Smooth muscle cell of the brain vasculature (primary cell): ENCODE data around the gene CCDC69.
"Not testable (repeated sequence)": the region's sequence is repeated elsewhere in the genome, so short reads cannot be mapped to it uniquely, and the experiment has no call there.

Experiments used
- DNase-seq: peaks from one replicate; pipeline ENCODE4 v3.0.0-alpha.2; 2012; ENCODE audit warnings: low read depth, low spot score

The CCDC69 gene

DNA sequence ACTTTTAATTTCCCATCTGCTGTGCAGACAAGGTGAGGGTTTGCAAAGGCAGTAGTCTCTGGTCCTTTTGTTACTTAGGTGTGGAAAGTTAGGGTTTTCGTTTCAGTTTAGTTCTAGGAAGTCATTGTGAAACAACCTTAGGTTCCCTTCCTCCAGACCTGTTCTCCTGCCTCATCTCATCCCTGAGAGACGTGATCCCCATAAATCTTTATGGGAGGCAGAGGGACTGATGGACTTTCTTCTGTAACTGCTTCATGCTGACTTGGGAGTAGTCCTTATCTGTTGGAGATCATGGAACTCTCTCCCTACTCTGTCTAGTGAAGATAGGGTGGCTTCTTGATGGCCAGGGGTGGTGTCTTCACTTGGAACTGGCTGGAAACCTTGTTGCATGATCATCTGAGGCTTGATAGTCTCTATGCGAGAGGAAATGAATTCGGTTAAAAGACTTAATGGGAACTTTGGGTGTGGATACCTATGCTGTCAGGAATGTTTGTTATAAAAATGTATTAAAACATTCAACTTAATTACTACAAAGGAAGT lies 21.9 kb upstream of the CCDC69 start:
- no peak for DNase-seq

DNA sequence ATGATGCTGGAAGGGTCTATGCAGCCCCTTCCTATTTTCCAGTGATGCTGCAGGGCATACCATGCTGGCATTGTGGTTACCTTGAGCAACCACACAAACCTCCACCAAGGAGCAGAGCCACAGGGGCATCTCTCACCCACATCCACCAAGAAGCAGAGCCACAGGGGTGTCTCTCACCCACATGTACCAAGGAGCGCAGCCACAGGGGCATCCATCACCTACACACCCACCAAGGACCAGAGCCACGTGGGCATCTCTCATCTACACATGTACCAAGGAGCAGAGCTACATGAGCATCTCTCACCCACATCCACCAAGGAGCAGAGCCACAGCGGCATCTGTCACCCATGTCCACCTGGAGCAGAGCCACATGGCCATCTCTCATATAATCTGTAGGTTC lies 20.3 kb upstream of the CCDC69 start:
- no peak for DNase-seq

DNA sequence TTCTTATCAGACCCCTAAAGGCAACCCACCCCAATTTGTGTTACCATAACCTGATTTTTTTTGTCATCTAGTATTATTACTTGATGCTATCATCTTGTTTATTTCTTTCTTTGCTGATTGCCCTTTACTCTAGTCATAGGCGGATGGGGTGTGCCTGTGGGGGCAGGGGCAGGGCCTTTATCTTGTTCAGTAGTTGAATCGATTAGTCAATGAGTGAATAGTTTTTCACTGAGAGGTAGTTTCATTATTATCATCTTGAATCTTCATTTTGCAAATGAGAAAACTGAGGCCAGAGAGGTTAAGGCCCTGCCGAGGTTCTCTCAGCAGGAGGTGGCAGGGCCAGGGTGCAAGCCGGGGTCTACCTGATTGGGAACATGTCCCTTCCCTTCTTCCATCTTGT lies 19.7 kb upstream of the CCDC69 start:
- no peak for DNase-seq

DNA sequence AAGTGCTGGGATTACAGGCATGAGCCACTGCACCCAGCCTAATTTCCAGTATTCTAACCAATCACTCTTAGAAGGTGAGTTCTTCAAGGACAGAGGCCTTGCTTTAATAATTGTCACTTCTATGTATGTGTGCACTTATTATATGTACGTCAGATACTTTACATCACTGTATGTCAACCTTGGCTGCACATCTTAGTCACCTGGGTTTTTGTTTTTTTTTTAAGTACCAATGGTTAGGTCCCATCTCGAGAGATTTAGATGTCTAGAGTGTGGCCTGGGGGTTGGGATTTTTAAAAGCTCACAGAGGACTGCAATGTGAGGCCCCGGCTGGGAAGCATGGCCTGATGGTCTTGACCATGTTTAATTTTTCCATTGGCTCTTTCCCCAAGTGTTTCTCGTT lies 19.2 kb upstream of the CCDC69 start:
- DNase-seq, result no peak

DNA sequence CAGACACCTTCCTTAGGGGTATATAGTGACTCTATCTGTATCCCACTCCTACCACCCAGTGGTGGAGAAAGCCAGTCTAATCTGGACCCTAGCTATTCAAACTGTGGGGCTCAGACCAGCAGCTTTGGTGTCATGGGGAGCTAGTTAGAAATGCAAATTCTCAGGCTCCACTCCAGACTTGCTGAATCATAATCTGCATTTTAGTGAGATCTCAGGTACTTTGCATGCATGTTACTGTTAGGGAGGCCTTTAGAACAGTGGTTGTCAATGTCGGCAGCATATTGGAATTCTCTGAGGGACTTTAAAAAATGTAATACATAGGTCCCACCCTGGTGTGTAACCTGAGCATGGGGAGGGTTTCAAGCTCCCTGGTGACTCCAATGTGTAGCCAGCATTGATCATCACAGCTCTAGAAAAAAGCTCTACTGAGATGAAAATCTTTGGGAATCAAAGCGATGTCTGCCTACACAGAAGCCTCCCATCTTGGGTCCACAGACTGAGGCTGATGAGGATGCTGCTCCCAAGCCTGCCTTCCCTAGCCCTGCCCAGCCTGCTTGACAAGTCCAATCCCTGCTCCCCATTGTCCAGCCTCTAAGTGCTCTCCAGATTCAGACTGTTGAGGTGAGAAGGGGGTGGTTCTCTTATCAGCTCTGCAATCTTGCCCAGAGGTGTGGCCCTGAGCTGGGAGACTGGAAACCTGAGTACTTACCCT lies 17.2 kb upstream of the CCDC69 start:
- DNase-seq, result no peak

DNA sequence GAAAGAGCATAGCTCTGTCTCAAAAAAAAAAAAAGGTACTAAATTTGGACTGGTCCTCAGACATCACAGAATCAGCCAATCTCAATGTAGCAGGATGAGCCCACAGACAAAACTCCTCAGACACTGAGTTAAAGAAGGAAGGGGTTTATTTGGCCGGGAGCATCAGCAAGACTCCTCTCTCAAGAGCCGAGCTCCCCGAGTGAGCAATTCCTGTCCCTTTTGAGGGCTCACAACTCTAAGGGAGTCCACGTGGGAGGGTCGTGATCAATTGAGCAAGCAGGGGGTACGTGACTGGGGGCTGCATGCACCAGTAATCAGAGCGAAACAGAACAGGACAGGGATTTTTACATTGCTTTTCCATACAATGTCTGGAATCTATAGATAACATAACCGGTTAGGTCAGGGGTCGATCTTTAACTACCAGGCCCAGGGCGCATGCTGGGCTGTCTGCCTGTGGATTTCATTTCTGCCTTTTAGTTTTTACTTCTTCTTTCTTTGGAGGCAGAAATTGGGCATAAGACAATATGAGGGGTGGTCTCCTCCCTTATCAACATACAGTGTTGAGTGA lies 16.5 kb upstream of the CCDC69 start:
- not testable (repeated sequence) for DNase-seq

DNA sequence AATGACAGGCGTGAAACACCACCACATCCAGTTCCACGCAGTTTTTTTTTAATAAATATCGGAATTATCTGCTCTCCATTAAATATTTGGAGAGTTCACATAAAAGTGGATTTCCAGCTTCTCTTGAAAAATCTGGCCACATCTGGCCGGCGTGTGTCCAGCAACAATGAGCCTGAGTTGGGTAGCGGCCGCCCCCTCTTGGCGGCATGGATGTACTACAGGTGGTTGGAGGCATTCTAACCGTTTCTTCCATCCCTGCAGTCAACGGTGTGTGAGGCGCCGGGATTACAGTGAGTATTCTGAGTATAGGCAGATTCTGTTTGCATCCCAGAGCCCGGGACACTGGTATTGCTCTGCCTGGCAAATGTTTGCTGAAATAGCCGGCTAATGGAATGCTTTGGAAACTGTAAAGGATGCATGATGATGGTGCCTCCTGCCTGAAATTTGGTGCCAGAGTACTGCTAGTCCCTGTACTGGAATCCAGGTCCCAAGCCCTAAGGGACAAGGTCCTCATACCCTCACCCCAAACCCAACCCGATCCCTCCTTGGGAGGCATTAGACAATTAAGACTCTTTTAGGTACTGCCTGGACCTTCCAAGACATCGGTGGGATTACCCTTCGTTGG lies 15.5 kb upstream of the CCDC69 start:
- peak; percentile 43 for DNase-seq

DNA sequence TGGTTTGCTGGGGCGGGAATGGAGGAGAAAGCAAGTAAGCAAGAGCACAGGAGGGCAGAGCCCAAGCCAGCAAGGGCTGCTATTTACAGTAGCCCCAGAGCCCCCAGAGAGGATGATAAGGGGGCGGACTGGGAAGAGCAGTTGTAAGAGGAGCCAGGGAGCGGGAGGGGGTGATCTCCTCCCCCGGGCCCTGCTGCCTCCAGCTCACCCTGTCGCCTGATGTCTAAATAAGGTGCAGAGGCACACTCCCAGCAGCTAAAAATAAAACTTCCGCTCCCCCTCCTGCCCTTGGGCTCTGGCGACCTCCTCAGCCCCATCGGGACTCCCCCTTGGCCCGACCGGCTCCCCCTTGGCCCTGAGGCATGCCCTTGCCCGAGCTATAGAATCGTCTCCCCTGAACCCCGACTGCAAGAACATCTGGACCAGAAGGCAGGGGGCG lies 14.4 kb upstream of the CCDC69 start:
- no peak for DNase-seq

DNA sequence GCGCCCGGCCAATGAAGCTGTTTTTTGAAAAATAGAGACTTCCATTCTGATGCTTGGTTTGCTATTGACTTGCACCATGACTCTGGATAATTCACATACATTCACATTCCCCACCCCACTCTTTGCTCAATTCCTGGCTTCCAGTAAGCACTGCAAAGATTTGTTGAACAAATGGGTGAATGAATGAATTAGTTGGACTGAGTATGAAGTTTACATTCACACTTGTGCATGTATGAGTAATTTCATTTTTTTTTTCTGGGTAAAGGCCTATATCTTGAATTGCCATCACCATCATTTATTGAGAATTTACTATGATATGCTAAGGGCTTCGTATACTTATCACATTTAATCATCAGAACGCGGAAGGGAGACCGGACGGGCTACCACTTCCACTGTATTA lies 13.8 kb upstream of the CCDC69 start:
- DNase-seq, result no peak

DNA sequence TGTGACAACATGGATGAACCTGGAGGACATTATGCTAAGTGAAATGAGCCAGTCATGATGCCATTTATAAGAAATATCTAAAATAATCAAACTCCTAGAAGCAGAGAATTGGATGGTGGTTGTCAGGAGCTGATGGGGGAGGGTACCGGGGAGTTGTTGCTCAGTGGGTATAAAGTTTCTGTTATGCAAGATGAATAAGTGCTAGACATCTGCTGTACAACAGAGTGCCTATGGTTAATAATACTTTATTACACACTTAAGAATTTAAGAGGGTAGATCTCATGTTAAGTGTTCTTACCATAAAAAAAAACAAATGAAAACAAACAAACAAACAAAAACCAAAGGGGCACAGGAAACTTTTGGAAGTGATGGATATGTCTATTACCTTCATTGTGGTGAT lies 13.0 kb upstream of the CCDC69 start:
- no peak for DNase-seq

DNA sequence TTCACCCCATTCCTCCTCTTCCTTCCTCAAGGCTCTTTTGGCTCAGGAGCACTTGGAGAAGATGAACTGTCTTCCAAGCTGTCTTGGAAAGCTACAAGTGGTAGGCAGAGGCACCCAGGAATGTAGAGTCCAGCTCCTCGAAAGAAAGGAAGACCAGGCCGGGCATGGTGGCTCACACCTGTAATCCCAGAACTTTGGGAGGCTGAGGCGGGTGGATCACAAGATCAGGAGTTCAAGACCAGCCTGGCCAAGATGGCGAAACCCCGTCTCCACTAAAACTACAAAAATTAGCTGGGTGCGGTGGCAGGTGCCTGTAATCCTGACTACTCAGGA lies 11.3 kb upstream of the CCDC69 start:
- DNase-seq, result not testable (repeated sequence)

DNA sequence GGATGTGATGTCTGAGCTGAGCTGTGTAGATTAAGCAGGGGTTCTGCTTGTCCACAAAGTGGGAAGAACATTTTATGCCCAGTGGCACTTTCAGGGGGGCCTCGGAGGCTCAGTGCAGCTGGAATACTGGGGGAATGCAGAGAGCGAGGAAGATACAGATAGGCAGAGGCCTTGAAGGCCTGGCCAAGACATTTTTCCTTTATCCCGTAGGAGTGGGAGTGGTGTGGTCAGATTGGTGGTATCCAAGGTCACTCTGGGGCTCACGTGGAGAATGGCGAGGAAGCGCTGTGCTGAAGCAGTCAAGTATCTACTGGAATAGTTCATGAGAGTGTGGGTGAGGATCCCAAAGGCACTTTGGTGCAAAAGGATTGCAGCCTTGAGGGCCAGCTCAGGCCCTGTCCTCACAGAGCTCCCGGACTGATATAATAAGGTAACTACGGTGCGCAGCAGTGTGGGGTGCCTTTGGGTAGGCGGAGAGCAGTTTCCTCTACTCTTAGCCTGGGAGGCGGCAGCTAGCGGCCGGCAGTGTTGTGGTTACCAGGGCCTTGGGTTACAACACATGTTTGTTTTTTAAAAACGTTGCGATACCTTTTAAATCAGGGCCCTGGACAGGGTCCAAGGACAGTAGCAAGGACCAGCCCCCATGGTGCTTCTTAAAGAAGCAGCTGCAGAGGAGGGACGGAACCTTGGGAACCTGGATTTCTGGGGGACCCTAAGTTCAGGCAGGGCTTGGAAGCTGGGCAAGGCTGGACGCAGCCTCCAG lies 10.8 kb upstream of the CCDC69 start:
- DNase-seq, result peak; percentile 41

DNA sequence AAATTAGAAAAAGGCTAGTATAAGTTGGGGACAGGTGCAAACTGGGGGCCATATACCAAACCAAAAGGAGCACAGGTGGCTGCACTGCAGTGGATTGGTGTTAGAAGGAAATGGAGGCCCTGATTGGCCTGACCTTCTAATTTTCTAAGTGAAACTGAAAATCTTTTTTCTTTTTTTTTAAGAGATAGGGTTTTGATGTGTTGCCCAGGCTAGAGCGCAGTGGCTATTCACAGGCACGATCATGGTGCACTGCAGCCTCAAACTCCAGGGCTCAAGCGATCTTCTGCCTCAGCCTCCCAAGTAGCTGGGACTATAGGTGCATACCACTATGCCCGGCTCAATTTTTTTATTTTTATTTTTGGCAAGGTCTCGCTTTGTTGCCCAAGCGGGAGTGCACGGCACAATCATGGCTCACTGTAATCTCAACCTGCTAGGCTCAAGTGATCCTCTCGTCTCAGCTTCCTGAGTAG lies 9.8 kb upstream of the CCDC69 start:
- no peak for DNase-seq

DNA sequence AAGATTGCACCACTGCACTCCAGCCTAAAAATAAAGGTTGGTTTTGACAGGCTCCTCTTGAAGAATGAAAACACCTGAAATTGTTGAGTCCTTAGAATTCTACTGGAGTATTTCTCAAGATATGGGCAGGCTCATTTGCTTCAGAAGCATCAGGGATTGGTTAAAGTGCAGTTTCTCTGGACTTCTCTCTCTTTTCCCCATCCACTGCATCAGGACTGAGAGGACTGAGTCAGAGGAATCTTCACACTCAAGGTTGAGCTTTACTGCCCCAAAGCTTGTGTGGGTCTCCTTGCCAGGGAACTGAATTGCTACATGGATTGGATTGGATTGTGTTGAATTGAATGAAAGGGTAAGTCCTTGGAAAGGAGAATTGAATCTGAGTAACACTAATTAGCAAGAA lies 7.5 kb upstream of the CCDC69 start:
- DNase-seq, result no peak

DNA sequence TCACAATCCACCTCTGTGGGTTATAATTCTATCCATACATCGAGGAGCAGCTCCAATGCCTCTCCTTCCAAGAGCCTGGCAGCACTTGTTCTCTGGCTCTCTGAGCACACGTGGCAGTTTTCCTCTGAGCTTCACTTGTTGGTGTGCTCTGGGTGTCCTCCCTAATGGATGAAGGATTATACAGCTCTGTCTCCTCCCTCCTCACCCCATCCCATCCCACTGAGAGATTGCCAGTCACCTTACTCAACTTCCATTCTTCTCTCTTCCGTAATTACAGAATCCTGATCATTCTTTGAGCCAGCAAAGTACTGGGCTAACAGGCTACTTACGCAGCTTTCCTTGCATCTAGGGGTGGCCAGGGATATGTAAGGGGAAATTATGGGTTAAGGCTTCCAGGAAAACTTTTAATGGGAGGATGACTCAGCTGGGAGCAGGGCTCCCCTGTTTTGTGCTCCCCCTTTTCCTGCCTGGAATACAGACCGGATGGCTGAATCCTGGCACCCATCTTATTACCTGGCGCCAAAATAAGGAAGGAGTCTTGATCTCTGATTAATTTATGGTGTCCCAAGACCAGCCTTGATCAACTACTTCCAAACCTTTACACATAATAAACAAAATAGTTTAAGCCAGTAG lies 6.3 kb upstream of the CCDC69 start:
- no peak for DNase-seq

DNA sequence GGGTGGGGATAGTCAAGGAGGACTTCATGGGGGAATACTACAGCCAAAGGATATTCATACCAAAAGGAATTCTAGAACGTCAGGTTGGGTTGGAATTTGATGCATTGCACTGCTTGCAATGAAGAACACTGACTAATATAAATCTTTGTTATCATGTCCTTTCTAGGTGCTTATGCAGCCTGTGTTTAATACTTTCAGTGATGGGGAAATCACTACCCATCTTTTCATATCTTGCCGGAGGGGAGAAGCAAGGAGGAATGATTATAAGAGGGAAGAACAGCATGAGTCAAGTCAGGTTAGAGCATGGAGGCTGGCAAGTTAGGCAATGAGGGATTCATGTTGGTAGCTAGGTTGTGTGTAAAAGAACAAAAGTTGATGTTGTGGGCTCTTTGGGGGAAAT lies 5.1 kb upstream of the CCDC69 start:
- no peak for DNase-seq

DNA sequence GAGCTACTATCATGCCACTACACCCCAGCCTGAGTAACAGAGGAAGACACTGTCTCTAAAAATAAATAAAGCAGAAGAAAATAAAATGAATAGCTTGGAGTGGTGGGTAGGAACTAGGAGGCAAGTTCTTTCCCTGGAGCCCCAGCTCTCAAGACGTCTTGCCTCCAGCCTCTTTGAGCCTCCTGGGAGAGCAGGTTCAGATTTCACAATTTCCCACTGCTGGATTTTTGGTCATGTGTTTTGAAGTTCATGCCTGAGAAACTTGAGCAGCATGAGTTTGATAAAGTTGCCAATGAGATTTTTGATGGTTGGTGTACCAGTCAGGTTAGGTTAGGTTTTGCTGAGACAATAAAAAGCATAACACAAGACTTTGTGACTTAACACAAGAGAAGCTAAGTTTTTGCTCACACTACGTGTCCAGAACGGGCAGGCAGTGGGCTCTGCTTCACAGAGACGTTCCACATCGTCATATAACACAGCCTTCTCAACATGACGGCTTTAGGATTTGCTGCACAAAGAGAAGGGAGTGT lies 4.1 kb upstream of the CCDC69 start:
- DNase-seq, result no peak

DNA sequence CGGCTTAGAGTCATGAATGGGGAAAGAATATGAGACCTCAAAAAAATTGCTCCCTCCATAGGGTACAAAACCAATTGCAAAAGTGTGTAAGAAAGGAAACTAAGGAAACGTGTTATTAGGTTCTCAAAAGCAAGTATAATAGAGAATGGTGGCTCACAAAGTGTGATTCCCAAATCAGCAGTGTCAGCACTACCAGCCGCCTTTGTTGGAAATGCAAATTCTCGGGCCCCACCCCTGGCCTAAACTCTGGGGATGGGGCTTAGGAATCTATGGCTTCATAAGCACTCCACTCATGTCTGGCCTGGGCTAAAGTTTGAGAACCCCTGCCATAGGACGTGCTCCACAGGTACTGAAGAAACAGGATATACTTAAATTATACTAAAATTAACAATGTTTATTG lies 1.6 kb upstream of the CCDC69 start:
- no peak for DNase-seq

DNA sequence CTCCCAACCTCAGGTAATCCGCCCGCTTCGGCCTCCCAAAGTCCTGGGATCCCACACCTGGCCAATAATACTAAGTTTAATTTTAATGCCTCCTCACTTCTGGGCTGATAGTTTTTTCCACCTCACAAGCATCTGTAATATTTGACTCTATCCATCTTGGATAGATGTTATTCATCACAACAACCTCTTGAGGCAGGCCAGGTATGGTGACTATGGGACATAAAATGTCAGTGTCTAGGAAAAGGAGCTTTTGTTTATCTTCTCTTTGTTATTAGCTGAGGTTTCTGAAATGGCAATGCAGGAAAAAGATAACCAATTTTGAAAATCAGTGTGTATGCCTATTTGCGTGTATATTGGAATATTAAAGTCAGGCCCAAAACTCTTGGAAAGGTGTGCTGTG lies 1.2 kb upstream of the CCDC69 start:
- no peak for DNase-seq

DNA sequence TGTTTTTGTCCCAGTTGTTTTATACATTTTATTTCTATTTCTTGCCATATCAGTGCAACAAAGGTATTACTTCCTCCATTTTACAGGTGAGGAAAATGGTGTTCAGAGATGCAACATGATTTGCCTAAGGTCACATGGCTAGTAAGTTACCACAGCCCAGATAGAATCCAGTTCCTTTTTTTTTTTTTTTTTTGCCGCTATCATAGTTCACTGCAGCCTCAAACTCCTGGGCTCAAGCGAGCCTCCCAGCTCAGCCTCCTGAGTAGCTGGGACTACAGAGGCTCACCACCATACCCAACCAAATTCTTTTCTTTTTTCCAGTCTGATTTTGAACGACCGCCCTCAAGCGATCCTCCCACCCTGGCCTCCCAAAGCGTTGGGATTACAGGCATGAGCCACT lies 480 bp upstream of the CCDC69 start:
- no peak for DNase-seq

DNA sequence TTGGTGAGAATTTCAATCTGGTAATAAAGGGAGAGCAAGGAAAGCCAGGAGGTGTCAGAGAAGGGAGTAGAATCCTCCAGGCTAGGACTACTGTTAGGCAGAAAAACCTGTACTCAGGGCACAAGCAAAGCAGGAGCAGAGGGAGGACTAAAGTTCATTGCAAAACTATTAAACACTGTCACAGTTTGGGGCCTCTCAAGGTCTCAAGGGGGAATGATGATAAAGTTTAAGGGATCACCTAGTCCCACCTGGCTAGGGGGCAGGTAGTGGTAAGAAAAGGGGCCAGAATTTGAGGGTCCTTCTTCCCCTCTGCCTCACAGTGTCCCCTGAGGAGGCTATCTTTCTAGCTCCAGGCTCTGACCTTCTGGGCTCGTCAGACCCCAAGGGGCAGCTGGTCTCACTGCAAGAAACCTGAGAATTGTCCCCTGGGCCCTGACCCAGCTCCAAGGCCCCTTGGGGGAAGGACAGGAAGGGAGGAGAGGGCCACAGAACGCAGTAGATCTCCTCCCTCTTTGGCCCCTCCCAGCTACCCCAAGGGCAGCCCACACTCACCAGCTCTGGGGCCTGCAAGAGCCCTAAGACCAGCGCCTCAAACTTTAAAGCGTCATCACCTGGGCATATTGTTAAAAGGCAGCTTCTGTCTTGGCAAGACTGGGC lies 974 bp downstream of the CCDC69 start:
- DNase-seq, result no peak
